T follicular helper cell (primary cell): ENCODE measurements around the gene FAM120B.
"Not testable (repeated sequence)": the region's sequence is repeated elsewhere in the genome, so short reads cannot be mapped to it uniquely, and the experiment has no call there.

Experiments used
- DNase-seq: peaks from one replicate; pipeline ENCODE4 v3.0.0-alpha.2; 2020; ENCODE audit warnings: low read depth

FAM120B gene

DNA sequence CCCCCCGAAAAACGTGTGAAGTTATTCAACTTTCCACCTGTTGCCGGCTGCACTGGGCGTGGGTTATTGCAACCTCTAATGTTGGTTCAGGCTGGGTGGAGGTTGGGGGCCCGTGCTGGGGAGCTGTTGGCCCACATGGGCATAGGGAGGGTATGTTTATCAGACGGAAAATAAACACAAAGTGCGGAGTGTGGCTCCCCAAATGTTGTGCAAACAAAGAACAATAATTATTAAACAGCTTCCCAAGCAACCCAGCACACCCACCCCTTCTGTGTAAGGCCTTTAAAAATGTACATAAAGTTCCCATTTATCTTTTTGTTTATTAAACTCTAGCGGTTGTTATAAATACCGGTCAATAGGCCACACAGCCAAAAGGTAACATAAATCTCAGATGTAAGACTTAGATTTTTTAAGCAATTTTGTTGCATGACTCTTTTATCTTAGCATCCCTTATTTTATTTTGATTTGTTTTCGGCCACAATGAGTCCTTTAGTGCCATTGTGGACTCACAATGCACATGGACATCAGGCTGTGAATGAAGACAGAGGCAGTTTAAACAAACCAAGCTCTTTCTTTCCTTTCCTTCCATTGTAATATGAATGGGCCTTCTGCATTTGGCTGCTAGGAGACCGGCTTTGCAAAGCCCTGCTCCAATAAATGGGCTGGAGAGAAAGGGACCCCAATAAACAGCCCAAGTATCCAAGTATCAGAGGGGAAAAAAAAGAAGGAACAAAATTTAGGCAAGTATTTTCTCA is 8.8 kb upstream of the FAM120B start:
- DNase-seq = no peak

DNA sequence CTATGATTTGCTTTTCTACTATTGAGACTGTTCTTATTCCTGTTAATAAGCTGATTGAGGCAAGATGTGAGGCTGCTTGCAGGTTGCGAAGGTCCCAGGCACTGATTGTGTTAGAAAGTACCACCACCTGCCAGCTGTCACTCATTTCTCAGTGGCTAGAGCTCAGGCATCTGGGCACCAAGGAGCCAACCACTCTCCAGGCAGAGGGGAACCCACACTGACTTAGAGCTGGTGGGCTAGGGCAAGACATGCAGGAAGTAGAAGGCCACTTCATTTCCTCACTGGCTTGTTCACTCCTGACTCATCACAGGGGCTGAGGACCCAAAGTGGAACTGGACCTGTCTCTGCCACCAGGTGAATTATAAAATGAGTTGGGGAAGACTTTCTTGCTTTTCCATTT is 7.9 kb upstream of the FAM120B start:
- DNase-seq = no peak

DNA sequence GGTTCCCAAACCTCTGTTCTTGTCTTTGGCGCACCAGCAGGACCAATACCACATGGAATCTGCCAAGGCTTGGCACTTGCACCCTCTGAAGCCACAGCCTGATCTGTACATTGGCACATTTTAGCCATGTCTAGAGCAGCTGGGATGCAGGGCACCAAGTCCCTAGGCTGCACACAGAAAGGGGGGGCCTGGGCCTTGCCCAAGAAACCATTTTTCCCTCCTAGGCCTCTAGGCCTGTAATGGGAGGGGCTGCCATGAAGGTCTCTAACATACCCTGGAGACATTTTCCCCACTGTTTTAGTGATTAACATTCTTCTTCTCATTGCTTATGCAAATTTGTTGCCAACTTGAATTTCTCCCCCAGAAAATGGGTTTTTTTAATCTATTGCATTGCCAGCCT is 5.4 kb upstream of the FAM120B start:
- no peak for DNase-seq

DNA sequence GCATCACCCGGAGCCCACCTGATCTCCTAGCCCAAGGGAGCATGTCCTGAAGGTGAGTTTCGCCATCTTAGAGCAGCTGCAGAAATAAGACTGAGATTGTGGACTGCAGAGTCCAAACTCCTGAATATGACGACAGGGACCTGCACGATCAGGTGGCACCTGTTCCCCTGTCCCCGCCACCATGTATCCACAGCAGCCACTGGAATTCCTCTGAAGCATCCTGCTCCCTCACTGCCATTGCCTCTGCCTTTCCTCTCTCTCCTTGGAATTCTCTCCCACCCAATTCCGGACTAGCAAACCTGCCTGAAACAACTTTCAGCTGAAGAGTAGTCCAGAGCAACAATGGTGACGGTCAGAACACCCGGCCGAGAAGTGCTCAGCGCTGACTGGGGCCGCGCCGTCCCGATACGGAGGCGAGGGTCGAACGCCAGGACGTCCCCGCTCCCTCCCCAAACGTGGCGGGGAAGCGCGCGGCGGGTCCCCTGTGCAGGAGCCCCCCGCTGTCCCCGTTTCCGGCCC is 694 bp upstream of the FAM120B start:
- DNase-seq = no peak

DNA sequence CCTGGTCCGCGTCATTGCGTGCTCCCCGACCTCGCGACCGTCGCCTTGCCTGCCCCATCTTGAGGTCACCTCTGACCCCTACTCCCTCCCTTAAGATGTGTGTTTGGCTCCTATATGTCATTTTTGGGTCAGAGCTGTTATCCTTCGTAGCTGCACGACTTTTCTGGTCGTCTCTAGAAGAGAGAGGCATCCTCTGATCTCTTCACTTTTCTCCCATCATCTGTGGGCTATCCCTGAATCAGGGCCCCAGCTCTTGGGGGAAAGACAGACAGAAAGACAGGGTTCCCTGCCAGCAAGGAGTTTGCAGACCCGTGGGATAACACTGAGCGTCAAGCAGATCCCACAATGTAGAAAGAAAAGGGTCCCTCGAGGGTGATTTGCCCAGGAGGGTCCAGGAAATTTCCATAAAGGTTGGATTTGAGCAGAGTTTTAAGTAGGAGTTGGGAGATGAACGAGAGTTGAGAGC is 555 bp downstream of the FAM120B start:
- no peak for DNase-seq

DNA sequence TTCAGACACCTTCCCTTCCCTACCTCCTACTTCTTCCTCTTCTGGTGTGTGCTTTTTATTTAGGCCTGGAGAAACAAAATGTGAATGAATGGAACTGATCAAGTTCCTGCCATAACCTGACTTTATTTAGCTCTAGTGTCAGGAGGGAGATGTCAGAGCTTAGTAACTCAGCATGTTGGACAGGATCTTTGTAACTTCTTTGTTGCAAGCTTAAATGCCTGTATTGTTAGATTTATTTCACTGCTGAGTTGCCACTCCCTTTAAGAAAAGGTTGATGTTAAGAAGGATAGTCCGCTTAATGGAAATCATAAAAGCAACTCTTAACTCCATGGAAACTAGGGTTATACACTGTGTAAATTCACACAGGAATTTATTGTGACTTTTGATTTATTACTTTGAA is 2.2 kb downstream of the FAM120B start:
- no peak for DNase-seq

DNA sequence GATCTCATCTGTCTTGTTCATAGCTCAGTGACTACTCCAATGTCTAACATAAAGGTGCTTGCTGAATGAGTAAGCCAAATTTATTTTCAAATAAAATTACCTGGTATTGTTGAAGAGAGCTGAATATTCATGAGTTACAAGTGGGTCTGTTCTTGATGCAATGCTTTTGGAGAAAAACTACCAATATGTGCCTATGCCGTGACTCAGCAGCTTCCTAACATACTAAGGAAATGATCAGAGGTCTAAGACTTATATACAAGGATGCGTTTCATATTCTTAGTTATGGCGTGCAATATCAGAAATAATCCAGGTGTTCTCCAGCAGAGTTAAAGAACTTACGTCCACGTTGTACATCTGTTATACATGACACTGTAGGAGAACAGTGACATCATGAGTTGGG is 5.1 kb downstream of the FAM120B start:
- no peak for DNase-seq

DNA sequence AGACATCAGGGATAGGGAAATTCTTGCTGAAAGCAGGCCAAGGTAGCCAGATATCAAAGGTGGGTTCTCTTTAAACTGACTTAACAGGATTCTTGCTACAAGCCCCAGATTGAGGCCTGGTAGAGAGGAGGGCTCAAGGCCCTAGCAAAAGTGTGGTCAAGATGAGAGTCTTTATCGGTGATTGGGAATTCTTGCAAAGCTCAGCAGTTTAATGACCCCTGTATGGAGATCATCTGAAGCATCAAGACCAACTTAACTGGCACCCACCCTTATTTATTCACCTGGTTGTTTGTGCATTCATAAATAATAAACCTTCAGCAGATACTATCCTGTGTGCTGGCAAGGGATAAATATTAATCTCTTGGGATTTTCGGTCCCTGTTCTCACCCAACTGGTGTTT is 6.3 kb downstream of the FAM120B start:
- no peak for DNase-seq

DNA sequence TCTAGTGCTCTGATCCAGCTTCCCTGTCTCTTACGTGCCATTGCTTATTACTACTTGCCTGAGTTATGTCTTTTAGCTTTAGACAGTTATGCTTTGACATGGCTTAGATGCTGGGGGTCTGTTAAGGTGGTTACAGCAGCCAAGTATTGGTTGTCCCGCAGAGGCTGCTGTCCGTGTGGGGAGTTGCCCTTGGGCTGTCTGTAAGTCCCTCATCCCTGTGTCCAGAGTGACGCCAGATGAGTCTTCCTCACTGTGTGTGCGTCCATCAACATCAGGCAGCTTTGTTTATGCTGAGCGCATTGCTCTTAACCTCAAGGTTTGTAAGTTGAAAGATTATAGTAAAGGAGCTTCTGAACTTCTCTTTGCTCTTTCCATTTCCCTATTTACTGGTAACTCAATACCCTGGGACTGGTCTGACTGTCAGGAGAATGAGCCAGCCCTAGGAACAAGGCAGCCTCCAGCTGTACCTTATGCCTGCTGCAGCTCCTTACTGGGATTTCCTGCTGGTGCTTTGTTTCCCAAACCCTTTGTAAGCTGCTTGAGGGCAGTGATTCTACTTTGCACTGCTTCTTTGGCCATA is 7.2 kb downstream of the FAM120B start:
- no peak for DNase-seq

DNA sequence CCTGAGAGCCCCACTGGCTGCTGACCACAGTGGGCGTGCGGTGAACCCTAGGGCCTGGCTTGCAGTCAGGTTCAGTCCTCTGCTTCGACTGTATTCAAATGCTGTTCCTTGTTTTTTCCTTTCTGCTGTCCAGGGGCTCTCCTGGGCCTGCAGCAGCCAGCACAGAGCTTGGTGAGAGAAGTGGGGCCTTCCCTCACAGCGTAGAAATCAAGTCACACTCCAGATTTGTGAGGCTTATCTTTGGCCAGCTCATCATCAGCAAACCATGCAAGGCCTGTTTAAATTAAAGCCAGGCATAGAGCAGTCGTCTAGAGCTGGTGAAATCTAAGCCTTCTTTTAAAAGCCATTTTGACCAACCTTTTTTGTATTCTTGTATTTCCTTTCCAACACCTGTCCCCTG is 8.4 kb downstream of the FAM120B start:
- DNase-seq = no peak

DNA sequence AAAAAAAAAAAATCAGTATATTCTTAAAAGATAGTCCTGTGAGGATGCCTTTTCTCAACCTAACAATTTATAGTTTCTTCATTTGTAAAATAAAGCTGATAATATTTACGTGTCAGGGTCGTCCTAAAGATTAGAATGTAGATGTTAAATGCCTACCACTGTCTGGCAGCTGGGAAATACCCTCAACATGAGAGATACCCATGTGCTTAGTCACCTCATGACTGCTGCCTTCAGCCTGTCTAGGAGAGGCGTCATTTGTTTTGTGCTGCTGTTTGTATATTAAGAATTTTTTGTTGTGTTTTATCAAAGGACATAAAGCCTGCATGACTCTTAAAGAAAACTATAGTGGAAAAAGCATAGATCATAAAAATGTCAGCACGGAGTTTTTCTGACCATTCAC is 9.5 kb downstream of the FAM120B start:
- DNase-seq = no peak

DNA sequence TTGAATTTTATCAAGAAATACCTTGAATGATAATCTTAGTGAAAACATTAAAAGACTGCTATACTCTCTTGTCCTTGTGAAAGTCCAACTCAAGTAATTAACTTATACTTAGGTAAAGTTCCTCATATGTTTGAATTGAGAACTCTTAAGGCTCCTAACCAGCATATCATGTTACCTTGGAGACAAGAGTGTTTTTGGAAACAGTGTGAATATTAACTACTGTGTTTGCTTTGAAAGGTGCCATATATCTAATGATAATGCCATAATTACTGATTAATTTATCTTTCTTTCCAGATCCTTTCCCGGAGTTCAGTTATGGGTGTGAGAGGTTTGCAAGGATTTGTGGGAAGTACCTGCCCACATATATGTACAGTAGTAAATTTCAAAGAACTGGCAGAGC is 10.5 kb downstream of the FAM120B start:
- no peak for DNase-seq

DNA sequence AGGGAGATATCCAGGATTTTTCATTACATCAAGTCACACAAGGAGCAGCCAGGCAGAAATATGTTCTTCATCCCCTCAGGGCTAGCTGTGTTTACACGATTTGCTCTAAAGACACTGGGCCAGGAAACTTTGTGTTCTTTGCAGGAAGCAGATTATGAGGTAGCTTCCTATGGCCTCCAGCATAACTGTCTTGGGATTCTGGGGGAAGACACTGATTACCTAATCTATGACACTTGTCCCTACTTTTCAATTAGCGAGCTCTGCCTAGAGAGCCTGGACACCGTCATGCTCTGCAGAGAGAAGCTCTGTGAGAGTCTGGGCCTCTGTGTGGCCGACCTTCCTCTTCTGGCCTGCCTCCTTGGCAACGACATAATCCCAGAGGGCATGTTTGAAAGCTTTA is 11.2 kb downstream of the FAM120B start:
- DNase-seq = no peak

DNA sequence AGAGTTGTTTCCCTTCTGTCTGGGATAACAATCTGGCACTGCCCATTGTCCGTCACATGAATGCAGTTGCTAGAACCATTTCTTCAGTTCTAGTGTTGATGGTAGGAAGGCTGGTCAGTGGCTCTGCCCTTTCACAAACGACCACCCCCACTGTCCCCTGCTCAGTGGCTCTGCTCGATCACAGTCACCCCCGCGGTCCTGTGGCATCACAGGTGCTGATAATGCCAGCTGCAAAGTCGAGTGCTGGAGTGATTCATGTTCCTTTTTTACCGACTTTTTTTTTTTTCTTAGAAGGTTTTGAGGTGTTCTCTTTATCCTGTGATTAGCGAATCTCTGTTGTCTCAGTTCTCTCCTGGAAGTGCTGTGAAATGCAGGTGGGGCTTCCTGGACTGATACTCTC is 22.8 kb downstream of the FAM120B start:
- no peak for DNase-seq

DNA sequence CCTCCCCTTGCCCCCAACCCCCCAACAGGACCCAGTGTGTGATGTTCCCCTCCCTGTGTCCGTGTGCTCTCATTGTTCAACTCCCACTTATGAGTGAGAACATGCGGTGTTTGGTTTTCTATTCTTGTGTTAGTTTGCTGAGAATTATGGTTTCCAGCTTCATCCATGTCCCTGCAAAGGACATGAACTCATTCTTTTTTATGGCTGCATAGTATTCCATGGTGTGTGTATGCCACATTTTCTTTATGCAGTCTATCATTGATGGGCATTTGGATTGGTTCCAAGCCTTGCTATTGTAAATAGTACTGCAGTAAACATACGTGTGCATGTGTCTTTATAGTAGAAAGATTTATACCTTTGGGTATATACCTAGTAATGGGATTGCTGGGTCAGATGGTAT is 28.6 kb downstream of the FAM120B start:
- DNase-seq = not testable (repeated sequence)

DNA sequence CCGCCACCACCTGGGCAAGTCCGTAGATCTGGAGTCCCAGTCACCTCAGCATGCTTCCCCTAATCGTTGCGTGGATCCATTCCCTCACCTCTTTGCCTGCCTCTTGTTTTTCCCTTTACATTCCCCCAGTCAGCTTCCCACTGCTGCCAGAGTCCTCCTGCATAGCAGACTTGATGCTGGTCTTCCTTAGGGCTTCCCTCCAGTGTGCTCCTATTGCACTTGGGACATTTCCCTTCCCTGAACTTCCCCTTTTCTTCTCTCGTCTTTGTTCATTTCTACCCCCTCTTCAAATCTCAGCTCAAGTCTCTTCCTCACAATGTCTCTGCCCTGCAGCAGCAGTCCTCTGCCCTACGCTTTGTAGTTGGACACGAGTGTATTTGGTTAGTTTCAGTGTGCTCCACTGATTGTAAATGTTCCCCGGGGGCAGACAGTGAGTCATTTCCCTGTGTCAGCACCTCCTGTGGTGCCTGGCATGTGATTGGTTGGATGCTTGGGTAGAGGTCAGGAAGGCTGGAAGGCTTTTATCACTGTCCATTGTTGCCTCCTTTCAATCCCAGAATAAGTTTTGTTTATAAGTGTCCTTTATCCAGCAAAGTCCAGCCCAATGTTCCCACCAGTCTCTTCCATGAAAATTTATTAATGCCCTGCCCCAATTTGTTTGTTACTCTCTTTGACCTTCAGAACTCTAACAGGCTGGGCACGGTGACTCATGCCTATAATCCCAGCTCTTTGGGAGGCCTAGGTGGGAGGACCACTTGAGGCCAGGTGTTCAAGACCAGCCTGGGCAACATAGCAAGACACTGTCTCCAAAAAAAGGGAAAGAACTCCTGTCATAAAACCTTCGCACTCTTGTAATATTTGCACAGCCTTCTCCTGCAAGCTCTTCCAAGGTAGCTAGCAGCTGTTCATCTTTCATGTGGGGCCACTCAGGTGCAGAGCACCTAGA is 38.3 kb downstream of the FAM120B start:
- no peak for DNase-seq

DNA sequence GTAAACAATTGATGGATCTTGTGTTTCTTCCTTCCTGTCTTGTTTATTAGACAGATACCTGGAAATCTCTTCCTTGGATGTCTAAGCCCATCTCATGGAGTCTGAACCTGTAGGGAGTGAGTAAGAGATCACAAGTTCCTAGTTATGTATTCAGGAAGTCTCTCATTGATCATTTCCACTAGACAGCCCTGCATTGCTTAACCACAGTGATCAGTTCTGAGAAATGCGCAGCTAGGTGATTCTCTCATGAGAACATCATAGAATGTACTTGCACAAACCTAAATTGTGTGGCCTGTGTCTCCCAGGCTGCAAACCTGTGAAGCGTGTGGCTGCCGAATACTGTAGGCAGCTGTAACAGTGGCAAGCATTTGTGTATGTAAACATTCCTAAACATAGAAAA is 39.1 kb downstream of the FAM120B start:
- no peak for DNase-seq

DNA sequence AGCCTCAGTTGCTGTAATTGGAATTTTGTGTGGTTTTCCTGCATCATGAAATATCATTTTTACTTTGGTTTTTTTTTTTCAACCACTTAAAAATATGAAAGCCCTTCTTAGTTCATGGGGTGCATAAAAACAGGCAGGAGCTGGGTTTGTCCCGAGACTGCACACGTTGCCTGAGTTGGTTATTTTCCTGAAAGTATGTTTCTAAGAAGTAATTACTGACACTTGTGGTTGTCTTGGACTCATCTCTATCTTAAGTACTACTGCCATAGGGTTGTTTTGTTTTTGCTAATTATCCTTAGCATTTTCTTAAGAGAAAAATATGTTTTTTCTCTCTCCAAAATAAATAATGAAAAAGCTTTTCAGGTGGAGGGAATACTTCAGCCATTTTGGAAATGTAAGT is 40.1 kb downstream of the FAM120B start:
- DNase-seq = no peak

DNA sequence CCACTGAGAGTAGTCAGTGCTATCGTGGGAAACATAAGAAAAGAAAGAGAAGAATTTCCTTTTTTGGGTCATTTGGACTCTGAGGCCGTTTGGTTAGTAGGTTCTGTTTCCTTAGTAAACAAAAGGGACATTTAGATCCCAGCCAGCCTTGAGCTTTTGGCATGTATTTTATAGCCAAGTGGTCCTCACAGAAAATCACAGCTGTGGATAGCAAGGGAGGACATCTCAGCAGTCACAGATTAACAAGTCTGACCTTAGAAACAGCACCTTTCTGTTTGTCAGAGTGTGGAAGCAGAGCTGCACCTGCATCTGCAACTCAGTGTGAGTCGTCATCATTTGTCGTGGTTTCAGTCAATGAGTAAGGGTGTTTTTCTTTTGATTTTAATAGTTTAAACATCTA is 40.5 kb downstream of the FAM120B start:
- DNase-seq = no peak

DNA sequence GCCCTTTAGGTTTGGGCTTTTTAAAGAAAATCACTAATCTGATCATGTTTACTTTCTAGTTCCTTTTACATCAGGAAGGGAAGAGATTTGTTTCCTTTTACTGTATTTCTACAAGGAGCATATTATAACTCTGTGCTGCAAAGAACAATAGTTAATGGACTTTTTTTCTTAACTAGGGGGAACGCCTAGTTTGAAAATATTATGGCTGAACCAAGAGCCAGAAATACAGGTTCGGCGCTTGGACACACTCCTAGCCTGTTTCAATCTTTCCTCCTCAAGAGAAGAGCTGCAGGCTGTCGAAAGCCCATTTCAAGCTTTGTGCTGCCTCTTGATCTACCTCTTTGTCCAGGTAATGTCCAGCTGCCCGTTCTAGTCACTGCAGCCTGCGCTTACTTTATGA is 41.4 kb downstream of the FAM120B start:
- no peak for DNase-seq

DNA sequence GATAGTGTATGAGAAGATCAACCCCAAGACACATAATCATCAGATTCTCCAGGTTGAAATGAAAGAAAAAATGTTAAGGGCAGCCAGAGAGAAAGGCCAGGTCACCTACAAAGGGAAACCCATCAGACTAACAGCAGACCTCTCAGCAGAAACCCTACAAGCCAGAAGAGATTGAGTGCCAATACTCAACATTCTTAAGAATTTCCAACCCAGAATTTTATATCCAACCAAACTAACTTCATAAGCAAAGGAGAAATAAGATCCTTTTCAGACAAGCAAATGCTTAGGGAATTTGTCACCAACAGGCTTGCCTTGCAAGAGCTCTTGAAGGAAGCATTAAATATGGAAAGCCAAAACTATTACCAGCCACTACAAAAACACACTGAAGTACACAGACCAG is 44.9 kb downstream of the FAM120B start:
- DNase-seq = not testable (repeated sequence)

DNA sequence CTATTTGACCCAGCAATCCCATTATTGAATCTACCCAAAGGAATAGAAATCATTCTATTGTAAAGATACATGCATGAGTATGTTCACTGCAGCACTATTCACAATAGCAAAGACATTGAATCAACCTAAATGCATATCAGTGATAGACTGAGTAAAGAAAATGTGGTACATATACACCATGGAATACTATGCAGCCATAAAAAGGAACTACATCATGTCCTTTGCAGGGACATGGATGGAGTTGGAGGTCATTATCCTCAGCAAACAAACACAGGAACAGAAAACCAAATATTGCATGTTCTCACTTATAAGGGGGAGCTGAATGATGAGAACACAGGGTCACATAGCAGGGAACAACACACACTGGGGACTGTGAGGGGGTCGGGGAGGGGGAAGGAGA is 48.6 kb downstream of the FAM120B start:
- DNase-seq = not testable (repeated sequence)

DNA sequence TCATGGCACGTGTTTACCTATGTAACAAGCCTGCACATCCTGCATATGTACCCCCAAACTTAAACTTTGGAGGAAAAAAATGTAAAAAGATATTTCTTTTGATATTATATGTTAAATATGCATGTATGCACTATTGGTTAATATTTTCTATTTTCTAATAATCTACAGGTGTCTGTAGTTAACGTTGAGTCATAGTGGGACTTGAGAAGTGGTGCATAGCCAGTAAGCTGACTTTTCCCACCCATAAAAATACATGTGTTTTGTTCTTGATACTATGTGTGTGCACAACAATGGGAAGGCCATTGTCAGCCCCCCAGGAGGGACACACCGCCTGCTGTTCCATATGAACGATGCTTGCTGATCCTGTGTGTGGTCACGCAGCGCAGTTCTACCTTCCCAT is 49.1 kb downstream of the FAM120B start:
- no peak for DNase-seq
